HG02884 (cell line): Measurements from ENCODE around the gene WNK1.
A peak's percentile ranks its signal among the peaks of the same experiment; 100 is the strongest.

ENCODE experiments used
- ATAC-seq: cut with Tn5 transposase; IDR thresholded peaks from one replicate; pipeline ENCODE4 v1.9.1; 2021; ENCODE audit warnings: mild to moderate bottlenecking, moderate library complexity; ENCODE audit not compliant: unreplicated experiment

Gene WNK1

GRCh38 chr12:938810-939209 is 186.4 kb downstream of the WNK1 start:
- ATAC-seq, result no peak

GRCh38 chr12:943051-943450 is 190.7 kb downstream of the WNK1 start:
- no peak for ATAC-seq

GRCh38 chr12:944211-944610 is 191.8 kb downstream of the WNK1 start:
- no peak for ATAC-seq

GRCh38 chr12:946212-946611 is 193.8 kb downstream of the WNK1 start:
- no peak for ATAC-seq

GRCh38 chr12:946631-947030 is 194.3 kb downstream of the WNK1 start:
- no peak for ATAC-seq

GRCh38 chr12:948238-948637 is 195.9 kb downstream of the WNK1 start:
- ATAC-seq, result no peak

- peak; percentile 85 for ATAC-seq
Measured at GRCh38 chr12:949453-950191, 197.2 kb downstream of the WNK1 start, which contains the start of gene RAD52. RAD52 (minus strand) TSS chr12:949694; CDS start chr12:933058, 16,636 bp downstream.

- ATAC-seq, result no peak
Measured at GRCh38 chr12:951176-951575, 198.8 kb downstream of the WNK1 start.

- ATAC-seq, result no peak
Measured at GRCh38 chr12:953776-954175, 201.4 kb downstream of the WNK1 start.

- ATAC-seq, result no peak
Measured at GRCh38 chr12:954741-955140, 202.4 kb downstream of the WNK1 start.

- ATAC-seq, result no peak
Measured at GRCh38 chr12:955939-956338, 203.6 kb downstream of the WNK1 start.

- ATAC-seq, result no peak
Measured at GRCh38 chr12:958588-959123, 206.3 kb downstream of the WNK1 start.
